Stimulated activated CD4-positive, alpha-beta T cell treated with anti-CD3 and anti-CD28 coated beads, TNF-alpha, amount 100 ng/mL, for 4 hours (primary cell): ENCODE results near the gene SMIM38.

ENCODE experiments used
- DNase-seq, 3 experiments: peaks; one replicate each; pipeline ENCODE4 v3.0.0-alpha.2; 2020; ENCODE audit warnings: low read depth in 3 of 3

Gene SMIM38

GRCh38 chr11:69155302-69156234 lies at the start of gene SMIM38:
SMIM38 (plus strand) TSS chr11:69155935; CDS start chr11:69157847, 1,912 bp downstream.
- no peak for DNase-seq

- DNase-seq, result no peak
Measured at GRCh38 chr11:69106031-69106811, 49.5 kb upstream of the SMIM38 start.

- no peak for DNase-seq
Measured at GRCh38 chr11:69107413-69107812, 48.3 kb upstream of the SMIM38 start.

- no peak for DNase-seq
Measured at GRCh38 chr11:69108030-69108429, 47.7 kb upstream of the SMIM38 start.

GRCh38 chr11:69108559-69108958 lies 47.2 kb upstream of the SMIM38 start:
- DNase-seq, result no peak

- DNase-seq, result no peak
Measured at GRCh38 chr11:69109101-69109500, 46.6 kb upstream of the SMIM38 start.

- no peak for DNase-seq
Measured at GRCh38 chr11:69110451-69110850, 45.3 kb upstream of the SMIM38 start.

GRCh38 chr11:69111624-69112542 lies 43.9 kb upstream of the SMIM38 start:
- DNase-seq, result no peak

- no peak for DNase-seq
Measured at GRCh38 chr11:69113226-69113625, 42.5 kb upstream of the SMIM38 start.

- DNase-seq, result no peak
Measured at GRCh38 chr11:69113646-69114340, 41.9 kb upstream of the SMIM38 start.

- DNase-seq, result no peak
Measured at GRCh38 chr11:69114362-69114761, 41.4 kb upstream of the SMIM38 start.

- no peak for DNase-seq
Measured at GRCh38 chr11:69114811-69115523, 40.8 kb upstream of the SMIM38 start.

- no peak for DNase-seq
Measured at GRCh38 chr11:69115586-69116560, 39.9 kb upstream of the SMIM38 start.

- DNase-seq, result no peak
Measured at GRCh38 chr11:69116671-69117070, 39.1 kb upstream of the SMIM38 start.

- DNase-seq, result no peak
Measured at GRCh38 chr11:69119190-69119589, 36.5 kb upstream of the SMIM38 start.

- DNase-seq, result no peak
Measured at GRCh38 chr11:69120096-69120875, 35.4 kb upstream of the SMIM38 start.

GRCh38 chr11:69121021-69121420 lies 34.7 kb upstream of the SMIM38 start:
- DNase-seq, result no peak

GRCh38 chr11:69121621-69122325 lies 34.0 kb upstream of the SMIM38 start:
- DNase-seq, result no peak
